Body of pancreas (tissue), 4 donors: ENCODE results near the gene MVD. TPM values are rescaled to one million over a fixed set of nuclear protein-coding genes. Genes with fewer than 3 reads are reported as not detected.

Source experiments
- ATAC-seq: fragments of 150-250 bp; one replicate; pipeline ENCODE4 v1.9.1; 2016
- DNase-seq, 4 donors: peaks; one replicate each; pipeline ENCODE4 v3.0.0-alpha.2; 2019
- H3K27ac ChIP-seq, 4 donors: fragments of 200-600 bp; sonication (generic); 1 replicate in 3 of 4; 2 replicates in 1 of 4; pipeline versions ENCODE4 v1.5.1 to v1.6.1; 2016 to 2019; ENCODE audit warnings: mild to moderate bottlenecking in 1 of 4, mixed read lengths in 1 of 4, moderate library complexity in 1 of 4
- H3K27me3 ChIP-seq, 2 donors: fragments of 200-600 bp; sonication (generic); one replicate each; pipeline ENCODE4 v1.6.0; 2016; ENCODE audit warnings: mild to moderate bottlenecking in 1 of 2
- H3K36me3 ChIP-seq, 2 donors: fragments of 200-600 bp; sonication (generic); replicated peaks in 1 of 2; 2 replicates each; pipeline ENCODE4 v1.5.1; 2016; ENCODE audit warnings: low read depth in 2 of 2; ENCODE audit not compliant: insufficient read depth in 1 of 2
- H3K4me1 ChIP-seq: fragments of 200-600 bp; sonication (generic); one replicate; pipeline ENCODE4 v1.6.0; 2016
- H3K4me3 ChIP-seq, 2 donors: fragments of 200-600 bp; sonication (generic); 1 replicate in 1 of 2; 2 replicates in 1 of 2; pipeline ENCODE4 v1.5.1; 2016 to 2019
- H3K9me3 ChIP-seq, 3 donors: fragments of 200-600 bp; sonication (generic); 1 replicate in 2 of 3; 2 replicates in 1 of 3; pipeline ENCODE4 v1.5.1; 2016
- POLR2A ChIP-seq, 3 donors: fragments of 450-650 bp; IDR thresholded peaks; one replicate each; pipeline ENCODE4 v1.6.1; 2016; ENCODE audit warnings: antibody characterized with exemption in 3 of 3, mild to moderate bottlenecking in 2 of 3
- WGBS, 2 donors: methylation state at CpG; one replicate each; pipeline ENCODE4 v1.1.5; 2017; 5-methylcytosine and 5-hydroxymethylcytosine counted together
- intact Hi-C: fragments of 100-400 bp; cut with DNase I; formaldehyde crosslinking; loops from one replicate; pipeline ENCODE4 v1.15.1; 2023
- total RNA-seq, 2 donors: library from RNA; depleted of rRNA; stranded (reverse); fragments of >200 nt; gene quantifications; one replicate each; pipeline ENCODE4 v1.1.0, GENCODE V29; 2016
- TF ChIP-seq, protein P1 (sequence below), 7 experiments: fragments of 450-650 bp in 4 of 7; fragments of 200-600 bp in 3 of 7; sonication (generic) in 3 of 7; IDR thresholded peaks; one replicate each; pipeline ENCODE4 v1.5.1; 2016 to 2019; ENCODE audit warnings: antibody characterized with exemption in 7 of 7

The MVD gene
- total RNA-seq, 2 donors from 2014 or later, result 16.9 to 28.7 TPM

DNA sequence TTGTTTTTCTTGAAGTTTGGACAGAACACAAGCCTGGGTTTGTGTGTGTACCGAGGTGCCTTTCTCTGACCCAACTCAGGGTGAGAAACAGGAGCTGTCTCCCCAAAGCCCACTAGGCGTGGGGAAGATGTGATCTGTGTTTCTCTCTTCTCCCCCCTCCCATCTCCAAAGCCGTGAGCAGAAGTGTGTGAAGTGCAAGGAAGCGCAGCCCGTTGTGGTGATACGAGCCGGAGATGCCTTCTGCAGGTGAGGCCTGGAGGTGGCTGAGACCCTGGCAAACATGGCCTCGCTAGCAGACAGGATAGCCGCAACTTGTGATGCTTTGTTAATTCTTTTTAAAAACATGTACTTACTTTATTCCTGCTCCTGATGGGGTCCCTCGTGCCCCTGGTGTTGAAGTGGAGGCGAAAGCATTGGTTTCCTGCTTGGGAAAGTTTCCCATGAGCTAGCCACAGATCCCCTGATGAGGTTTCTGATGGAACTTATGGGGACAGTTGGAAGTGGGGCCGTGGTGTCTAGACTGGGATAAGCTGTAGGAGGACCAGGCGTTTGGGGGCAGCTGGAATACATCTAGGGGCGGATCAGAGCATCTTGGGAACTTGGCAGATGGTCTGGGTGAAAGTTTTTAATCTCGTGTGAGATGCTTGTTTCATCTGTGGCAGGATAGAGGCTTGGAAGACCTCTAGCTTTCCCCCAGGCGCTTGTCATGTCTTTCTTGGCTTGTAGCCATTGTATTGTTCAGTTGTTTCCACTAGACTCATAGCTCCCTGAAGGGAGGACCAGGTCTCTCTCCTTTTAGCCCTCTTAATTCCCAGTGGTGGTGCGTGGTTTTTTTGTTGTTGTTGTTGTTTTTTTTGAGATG, 44.3 kb upstream of the MVD start:
- WGBS, 2 donors, result 21 to 23% methylated on average over 17 of the region's 17 CpGs
- H3K4me1 ChIP-seq, result peaks cover 29% of the 10 kb centered on the region
- H3K9me3 ChIP-seq, result no peaks in the 10 kb centered on the region
- intact Hi-C loops, result no loop called here
- ATAC-seq (no peak), DNase-seq (no peak)
- H3K36me3 ChIP-seq, result no peaks in the 10 kb centered on the region
- no peaks in the 10 kb centered on the region for H3K27me3 ChIP-seq
- TF ChIP-seq POLR2A (IDR thresholded peaks at IDR 0.05), result no peak
- TF ChIP-seq, protein P1, sequence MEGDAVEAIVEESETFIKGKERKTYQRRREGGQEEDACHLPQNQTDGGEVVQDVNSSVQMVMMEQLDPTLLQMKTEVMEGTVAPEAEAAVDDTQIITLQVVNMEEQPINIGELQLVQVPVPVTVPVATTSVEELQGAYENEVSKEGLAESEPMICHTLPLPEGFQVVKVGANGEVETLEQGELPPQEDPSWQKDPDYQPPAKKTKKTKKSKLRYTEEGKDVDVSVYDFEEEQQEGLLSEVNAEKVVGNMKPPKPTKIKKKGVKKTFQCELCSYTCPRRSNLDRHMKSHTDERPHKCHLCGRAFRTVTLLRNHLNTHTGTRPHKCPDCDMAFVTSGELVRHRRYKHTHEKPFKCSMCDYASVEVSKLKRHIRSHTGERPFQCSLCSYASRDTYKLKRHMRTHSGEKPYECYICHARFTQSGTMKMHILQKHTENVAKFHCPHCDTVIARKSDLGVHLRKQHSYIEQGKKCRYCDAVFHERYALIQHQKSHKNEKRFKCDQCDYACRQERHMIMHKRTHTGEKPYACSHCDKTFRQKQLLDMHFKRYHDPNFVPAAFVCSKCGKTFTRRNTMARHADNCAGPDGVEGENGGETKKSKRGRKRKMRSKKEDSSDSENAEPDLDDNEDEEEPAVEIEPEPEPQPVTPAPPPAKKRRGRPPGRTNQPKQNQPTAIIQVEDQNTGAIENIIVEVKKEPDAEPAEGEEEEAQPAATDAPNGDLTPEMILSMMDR (IDR thresholded peaks at IDR 0.05), result no peak
- H3K27ac ChIP-seq, result peak overlapping the region in 3 of 4 donors; percentile 42 to 89 (median 83)
- H3K4me3 ChIP-seq, result peak overlapping the region; percentile 56 to 96

DNA sequence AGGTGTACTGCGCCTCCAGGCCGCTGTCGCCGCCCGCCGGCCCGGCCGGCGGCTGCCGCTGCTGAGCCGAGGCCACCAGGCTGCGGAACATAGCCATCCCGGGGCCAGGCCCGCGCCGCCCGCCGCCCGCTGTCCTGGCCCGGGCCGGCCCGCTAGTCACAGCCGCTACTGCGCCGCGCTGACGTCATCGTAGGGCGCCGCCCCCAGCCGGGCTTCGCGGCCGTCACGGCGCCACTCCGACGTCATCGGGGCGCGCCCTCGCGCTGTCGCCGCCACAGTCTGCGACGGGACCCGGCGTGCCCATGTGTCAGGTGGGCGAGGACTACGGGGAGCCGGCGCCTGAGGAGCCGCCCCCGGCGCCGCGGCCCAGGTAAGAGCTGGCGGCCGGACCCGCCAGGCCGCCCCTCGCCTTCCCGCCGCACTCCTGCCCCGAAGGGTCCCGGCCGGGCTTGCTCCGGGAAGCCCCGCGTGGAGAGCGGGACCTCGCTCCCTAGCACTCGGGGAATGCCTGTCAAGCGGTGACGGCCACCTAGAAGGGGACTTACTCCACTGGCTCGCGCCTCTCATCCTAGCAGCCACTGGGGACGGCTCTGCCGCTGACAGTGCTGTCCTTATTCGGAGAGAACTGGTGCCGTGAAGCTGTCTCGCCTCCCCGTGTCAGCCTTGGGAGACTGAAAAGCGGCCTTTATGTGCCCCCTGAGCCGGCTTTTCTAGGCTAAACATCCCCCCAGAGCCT, 43.5 kb upstream of the MVD start, which contains the start of the genes CTU2 and RNF166:
CTU2 (plus strand) TSS at position 275 of the 736 bp plus-strand sequence; CDS start at position 303, 28 bp downstream.
RNF166 (minus strand) TSS at position 180 of the 736 bp plus-strand sequence; CDS start at position 97, 83 bp downstream.
- peaks cover 31% of the 10 kb centered on the region for H3K4me1 ChIP-seq
- 0% methylated on average over 7 to 83 of the region's 86 CpGs for WGBS, 2 donors

DNA sequence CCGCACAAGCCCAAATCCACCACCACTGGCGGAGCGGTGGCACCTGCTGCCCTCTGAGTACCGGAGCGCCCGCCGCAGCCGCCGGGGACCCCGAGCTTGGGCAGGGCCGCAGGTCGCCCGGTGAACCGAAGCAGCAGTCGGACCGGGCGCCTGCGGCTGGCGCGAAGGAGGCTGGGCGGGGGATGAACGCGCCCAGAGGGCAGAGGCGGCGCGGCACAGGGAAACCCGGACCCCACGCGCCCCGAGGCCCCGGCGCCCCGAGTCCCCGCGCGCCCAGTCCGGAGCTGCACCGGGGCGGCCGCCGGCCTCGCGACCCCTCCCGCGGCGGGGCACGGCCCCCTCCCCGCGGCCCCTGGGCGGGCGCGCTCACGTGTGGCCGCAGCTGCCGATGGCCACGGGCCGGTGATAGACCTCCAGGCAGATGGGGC, 42.9 kb upstream of the MVD start:
- intact Hi-C loops, result no loop called here
- Histone ChIP-seq H3K27ac (peak overlapping the region; percentile 42 to 89 (median 64)), H3K36me3 (no peaks in the 10 kb centered on the region), H3K4me3 (peak overlapping the region; percentile 27 to 96), H3K27me3 (no peaks in the 10 kb centered on the region), H3K4me1 (peaks cover 34% of the 10 kb centered on the region), H3K9me3 (no peaks in the 10 kb centered on the region)
- WGBS, 2 donors, result 0% methylated on average over 25 of the region's 57 CpGs; no CpG with 5 or more reads in 1 of the 2 donors
- peak; percentile 52 for ATAC-seq
- TF ChIP-seq, protein P1 (IDR thresholded peaks at IDR 0.05), result no peak
- TF ChIP-seq POLR2A (IDR thresholded peaks at IDR 0.05), result no peak
- peak in 3 of 4 donors; percentile 38 to 40 (median 38) for DNase-seq

More for the DNA sequence above, 43.5 kb upstream of the MVD start, which contains the start of the genes CTU2 and RNF166:
- no peaks in the 10 kb centered on the region for H3K27me3 ChIP-seq
- intact Hi-C loops, result no loop called here
- no peaks in the 10 kb centered on the region for H3K9me3 ChIP-seq
- peak within 1 kb of the TSS; percentile 42 to 89 (median 64) for H3K27ac ChIP-seq
- DNase-seq, result peak; percentile 90 to 92 (median 92)
- H3K36me3 ChIP-seq, result no peaks in the 10 kb centered on the region
- TF ChIP-seq POLR2A (IDR thresholded peaks at IDR 0.05), result peak; percentile 23 to 60 (median 45)
- TF ChIP-seq, protein P1 (IDR thresholded peaks at IDR 0.05), result peak in 2 of 7 experiments; percentile 23 to 37
- peak within 1 kb of the TSS; percentile 56 to 96 for H3K4me3 ChIP-seq
- peak; percentile 93 for ATAC-seq

DNA sequence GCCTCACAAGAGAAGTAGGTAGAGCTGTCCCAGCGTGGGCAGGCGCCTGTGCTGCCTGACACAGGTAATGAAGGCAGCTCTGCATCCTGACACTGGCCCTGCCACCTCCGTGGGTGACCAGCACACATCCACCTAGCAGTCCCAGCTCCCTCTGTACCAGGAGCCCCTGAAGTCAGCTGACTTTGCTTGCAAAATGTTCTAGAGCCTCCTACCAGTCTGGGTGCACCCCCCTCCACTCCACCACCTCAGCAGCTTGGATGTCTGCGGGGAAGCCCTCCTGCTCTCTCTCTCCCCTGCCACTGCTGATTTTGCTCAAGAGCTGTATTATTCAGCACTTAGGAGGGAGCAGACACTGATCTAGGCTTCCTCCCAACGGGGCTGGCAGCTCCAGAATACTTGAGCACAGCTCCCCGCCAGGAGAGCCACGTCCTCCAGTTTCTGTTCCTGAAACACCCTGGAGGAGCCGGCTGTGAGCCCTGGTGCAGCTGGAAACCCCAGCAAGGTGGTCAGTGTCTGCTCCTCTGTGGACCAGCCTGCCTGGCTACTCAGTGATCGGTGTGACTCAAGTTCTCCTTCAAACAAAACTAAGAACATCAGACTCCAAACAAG, 42.3 kb upstream of the MVD start:
- DNase-seq, result peak in 1 of 4 donors; percentile 56
- H3K27me3 ChIP-seq, result no peaks in the 10 kb centered on the region
- H3K4me3 ChIP-seq, result peak overlapping the region; percentile 27 to 69
- H3K4me1 ChIP-seq, result peaks cover 34% of the 10 kb centered on the region
- TF ChIP-seq, protein P1 (IDR thresholded peaks at IDR 0.05), result no peak
- TF ChIP-seq POLR2A (IDR thresholded peaks at IDR 0.05), result peak in 2 of 3 donors; percentile 21 to 39
- 15 to 18% methylated on average over 8 to 9 of the region's 9 CpGs for WGBS, 2 donors
- H3K36me3 ChIP-seq, result no peaks in the 10 kb centered on the region
- H3K27ac ChIP-seq, result peak overlapping the region in 3 of 4 donors; percentile 42 to 89 (median 83)
- no peak for ATAC-seq
- no peaks in the 10 kb centered on the region for H3K9me3 ChIP-seq
- intact Hi-C loops, result no loop called here
